ENCODE results near the gene CTDSPL. TPM values are rescaled to one million over a fixed set of nuclear protein-coding genes. Genes with fewer than 3 reads are reported as not detected.

Gene CTDSPL
- total and polyA plus RNA-seq, 10 of the 15 experiments (the other 5 are each of a cell fraction or from before 2014, with no cell fraction given): 0.05 to 0.51 (median 0.18) TPM; not detected in 6

DNA sequence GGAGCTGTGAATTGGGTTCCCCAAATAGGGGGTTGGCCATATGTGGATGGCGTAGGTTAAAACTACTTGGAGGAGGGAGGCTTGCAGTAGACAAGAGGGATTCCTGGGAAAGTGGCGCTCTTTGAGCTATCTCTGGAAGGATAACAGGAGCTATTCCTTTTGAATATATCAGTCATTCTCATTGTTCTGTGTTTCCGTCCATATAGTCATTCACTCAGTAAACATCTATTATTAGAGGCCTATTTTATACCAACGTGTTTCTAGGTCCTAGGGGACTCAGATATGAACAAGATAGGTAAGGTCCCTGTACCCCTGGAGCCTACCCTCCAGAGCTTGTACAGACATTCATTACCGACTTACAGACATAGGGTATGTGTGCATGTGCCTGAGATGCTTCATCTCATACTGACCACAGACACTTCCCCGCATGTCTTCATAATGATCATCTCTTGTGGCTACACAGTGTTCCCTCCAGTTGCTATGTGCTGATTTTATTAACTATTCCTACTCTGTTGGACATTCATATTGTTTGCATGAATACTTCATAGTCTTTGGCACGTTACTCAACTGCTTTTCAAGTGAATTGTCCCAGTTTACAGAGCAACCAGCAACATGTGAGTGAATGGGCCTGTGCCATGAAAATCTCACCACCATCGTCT, 73.1 kb downstream of the CTDSPL start (continued):
- TF ChIP-seq, protein P1, sequence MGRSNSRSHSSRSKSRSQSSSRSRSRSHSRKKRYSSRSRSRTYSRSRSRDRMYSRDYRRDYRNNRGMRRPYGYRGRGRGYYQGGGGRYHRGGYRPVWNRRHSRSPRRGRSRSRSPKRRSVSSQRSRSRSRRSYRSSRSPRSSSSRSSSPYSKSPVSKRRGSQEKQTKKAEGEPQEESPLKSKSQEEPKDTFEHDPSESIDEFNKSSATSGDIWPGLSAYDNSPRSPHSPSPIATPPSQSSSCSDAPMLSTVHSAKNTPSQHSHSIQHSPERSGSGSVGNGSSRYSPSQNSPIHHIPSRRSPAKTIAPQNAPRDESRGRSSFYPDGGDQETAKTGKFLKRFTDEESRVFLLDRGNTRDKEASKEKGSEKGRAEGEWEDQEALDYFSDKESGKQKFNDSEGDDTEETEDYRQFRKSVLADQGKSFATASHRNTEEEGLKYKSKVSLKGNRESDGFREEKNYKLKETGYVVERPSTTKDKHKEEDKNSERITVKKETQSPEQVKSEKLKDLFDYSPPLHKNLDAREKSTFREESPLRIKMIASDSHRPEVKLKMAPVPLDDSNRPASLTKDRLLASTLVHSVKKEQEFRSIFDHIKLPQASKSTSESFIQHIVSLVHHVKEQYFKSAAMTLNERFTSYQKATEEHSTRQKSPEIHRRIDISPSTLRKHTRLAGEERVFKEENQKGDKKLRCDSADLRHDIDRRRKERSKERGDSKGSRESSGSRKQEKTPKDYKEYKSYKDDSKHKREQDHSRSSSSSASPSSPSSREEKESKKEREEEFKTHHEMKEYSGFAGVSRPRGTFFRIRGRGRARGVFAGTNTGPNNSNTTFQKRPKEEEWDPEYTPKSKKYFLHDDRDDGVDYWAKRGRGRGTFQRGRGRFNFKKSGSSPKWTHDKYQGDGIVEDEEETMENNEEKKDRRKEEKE (IDR thresholded peaks at IDR 0.05): no peak
- TF ChIP-seq PML (IDR thresholded peaks at IDR 0.05; ENCODE audit: low read length) (no peak), RBBP5 (conservative IDR thresholded peaks at IDR 0.05) (no peak)

DNA sequence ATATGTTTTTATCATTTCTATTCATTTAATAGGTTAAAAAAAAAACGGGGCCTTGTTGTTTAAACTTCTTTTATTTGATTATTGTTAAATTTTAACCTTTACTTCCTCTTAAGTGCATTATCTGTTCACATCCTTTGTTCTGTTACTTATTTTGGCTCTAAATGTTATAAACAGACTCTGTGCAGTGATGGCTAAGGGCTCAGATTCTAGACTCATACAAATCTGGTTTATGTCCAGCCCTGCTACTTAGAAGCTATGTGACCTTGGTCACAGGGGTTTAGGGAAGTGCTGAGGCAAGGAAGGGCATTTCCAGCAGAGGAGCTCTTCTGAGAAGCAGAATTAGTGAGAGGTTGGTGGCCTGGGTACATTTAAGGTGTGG, 73.6 kb downstream of the CTDSPL start:
- no peak overlapping the region for H2AFZ ChIP-seq (ENCODE audit: control insufficient read depth, low read depth, low read length)
- H3K4me3 ChIP-seq: no peak overlapping the region
- intact Hi-C loops (cut with micrococcal nuclease; ENCODE audit: unreplicated experiment) (no loop called here), in situ Hi-C loops (cut with MboI) (no loop called here)
- no peaks in the 10 kb centered on the region for H3K4me1 ChIP-seq (ENCODE audit: control insufficient read depth, insufficient read depth, low read length)
- FAIRE-seq (no peak), ATAC-seq (no peak), DNase-seq (ENCODE audit: low read depth, low spot score) (no peak)
- no peak overlapping the region for H3K9ac ChIP-seq (ENCODE audit: control insufficient read depth, insufficient read depth, low read length)
- no peak overlapping the region for H3K27ac ChIP-seq (ENCODE audit: control insufficient read depth, insufficient read depth)
- CTCF ChIA-PET: interaction anchor here (0.7 kb wide), 1 partner anchor 45 kb away, joined by 3 read pairs; no protein-coding TSS in a partner anchor
- POLR2A ChIA-PET: no interaction called here
- SMC1A ChIA-PET (ENCODE audit: uncharacterized antibody, unreplicated experiment): no interaction called here
- TF ChIP-seq BMI1 (IDR thresholded peaks at IDR 0.05; ENCODE audit: borderline replicate concordance): no peak
- TF ChIP-seq, protein P2, sequence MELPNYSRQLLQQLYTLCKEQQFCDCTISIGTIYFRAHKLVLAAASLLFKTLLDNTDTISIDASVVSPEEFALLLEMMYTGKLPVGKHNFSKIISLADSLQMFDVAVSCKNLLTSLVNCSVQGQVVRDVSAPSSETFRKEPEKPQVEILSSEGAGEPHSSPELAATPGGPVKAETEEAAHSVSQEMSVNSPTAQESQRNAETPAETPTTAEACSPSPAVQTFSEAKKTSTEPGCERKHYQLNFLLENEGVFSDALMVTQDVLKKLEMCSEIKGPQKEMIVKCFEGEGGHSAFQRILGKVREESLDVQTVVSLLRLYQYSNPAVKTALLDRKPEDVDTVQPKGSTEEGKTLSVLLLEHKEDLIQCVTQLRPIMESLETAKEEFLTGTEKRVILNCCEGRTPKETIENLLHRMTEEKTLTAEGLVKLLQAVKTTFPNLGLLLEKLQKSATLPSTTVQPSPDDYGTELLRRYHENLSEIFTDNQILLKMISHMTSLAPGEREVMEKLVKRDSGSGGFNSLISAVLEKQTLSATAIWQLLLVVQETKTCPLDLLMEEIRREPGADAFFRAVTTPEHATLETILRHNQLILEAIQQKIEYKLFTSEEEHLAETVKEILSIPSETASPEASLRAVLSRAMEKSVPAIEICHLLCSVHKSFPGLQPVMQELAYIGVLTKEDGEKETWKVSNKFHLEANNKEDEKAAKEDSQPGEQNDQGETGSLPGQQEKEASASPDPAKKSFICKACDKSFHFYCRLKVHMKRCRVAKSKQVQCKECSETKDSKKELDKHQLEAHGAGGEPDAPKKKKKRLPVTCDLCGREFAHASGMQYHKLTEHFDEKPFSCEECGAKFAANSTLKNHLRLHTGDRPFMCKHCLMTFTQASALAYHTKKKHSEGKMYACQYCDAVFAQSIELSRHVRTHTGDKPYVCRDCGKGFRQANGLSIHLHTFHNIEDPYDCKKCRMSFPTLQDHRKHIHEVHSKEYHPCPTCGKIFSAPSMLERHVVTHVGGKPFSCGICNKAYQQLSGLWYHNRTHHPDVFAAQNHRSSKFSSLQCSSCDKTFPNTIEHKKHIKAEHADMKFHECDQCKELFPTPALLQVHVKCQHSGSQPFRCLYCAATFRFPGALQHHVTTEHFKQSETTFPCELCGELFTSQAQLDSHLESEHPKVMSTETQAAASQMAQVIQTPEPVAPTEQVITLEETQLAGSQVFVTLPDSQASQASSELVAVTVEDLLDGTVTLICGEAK (IDR thresholded peaks at IDR 0.05; ENCODE audit: borderline replicate concordance): no peak
- TF ChIP-seq GATAD2B (conservative IDR thresholded peaks at IDR 0.05; ENCODE audit: low read depth): no peak
- no peak for TF ChIP-seq ESRRA (IDR thresholded peaks at IDR 0.05; ENCODE audit: low read length)
- no peak for TF ChIP-seq RAD21 (IDR thresholded peaks at IDR 0.05; ENCODE audit: insufficient read depth, low read depth, low read length)
- TF ChIP-seq, protein P3, sequence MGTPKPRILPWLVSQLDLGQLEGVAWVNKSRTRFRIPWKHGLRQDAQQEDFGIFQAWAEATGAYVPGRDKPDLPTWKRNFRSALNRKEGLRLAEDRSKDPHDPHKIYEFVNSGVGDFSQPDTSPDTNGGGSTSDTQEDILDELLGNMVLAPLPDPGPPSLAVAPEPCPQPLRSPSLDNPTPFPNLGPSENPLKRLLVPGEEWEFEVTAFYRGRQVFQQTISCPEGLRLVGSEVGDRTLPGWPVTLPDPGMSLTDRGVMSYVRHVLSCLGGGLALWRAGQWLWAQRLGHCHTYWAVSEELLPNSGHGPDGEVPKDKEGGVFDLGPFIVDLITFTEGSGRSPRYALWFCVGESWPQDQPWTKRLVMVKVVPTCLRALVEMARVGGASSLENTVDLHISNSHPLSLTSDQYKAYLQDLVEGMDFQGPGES (IDR thresholded peaks at IDR 0.05): no peak
- no peak for TF ChIP-seq ETV6 (conservative IDR thresholded peaks at IDR 0.05 in 1 of 2, IDR thresholded peaks at IDR 0.05 in 1 of 2; ENCODE audit: borderline replicate concordance in 1 of 2, low read depth in 1 of 2)
- RAD21 ChIA-PET (ENCODE audit: unreplicated experiment): no interaction called here
- H3K79me2 ChIP-seq (ENCODE audit: control insufficient read depth, insufficient read depth, low read length): no peaks in the 10 kb centered on the region
- WGBS (ENCODE audit: insufficient coverage, insufficient replicate concordance, low lambda C conversion rate, missing lambda C conversion rate): 0% methylated on average over 1 of the region's 1 CpG
- no peaks in the 10 kb centered on the region for H4K20me1 ChIP-seq (ENCODE audit: control insufficient read depth, insufficient read depth)
- H3K36me3 ChIP-seq (ENCODE audit: control insufficient read depth in 2 of 2, insufficient read depth in 2 of 2, low read length in 1 of 2): no peaks in the 10 kb centered on the region
- no peaks in the 10 kb centered on the region for H3K9me3 ChIP-seq (replicated peaks; ENCODE audit: control insufficient read depth, insufficient read depth, low read length)
- H3K27me3 ChIP-seq (replicated peaks in 1 of 2; ENCODE audit: control insufficient read depth in 2 of 2, insufficient read depth in 2 of 2, low read length in 1 of 2): no peaks in the 10 kb centered on the region; a peak in 1 of 4 replicates
- BruUV-seq (replicated peaks): no TSS peak
- no peak overlapping the region for H3K4me2 ChIP-seq (ENCODE audit: control insufficient read depth, insufficient read depth)

Measured in GM12878 (cell line).